WTC11 (cell line): ENCODE results near the gene ATP2B1. TPM values are rescaled to one million over a fixed set of nuclear protein-coding genes. Genes with fewer than 3 reads are reported as not detected.

Experiments used
- ATAC-seq: fragments of 200-7000 bp; cut with Tn5 transposase; 2 replicates; pipeline ENCODE4 v1.10.0; 2021; ENCODE audit warnings: mild to moderate bottlenecking, moderate library complexity
- CTCF ChIA-PET: fragments of 300-600 bp; sonication (Branson Sonifier 250); formaldehyde crosslinking; loops from one replicate; lab custom pipeline; 2021; ENCODE audit warnings: antibody characterized with exemption; lab: Charles Lee
- POLR2A ChIA-PET: fragments of 350-600 bp; sonication (Branson Sonifier 250); formaldehyde crosslinking; loops from one replicate; lab custom pipeline; 2021; ENCODE audit warnings: antibody characterized with exemption; lab: Charles Lee
- DNase-seq: peaks from one replicate; pipeline ENCODE4 v3.0.0; 2021; ENCODE audit warnings: low spot score
- H3K27ac Mint-ChIP-seq: 2 replicates; pipeline ENCODE4 v1.8.0; 2021; ENCODE audit warnings: mixed read lengths
- H3K27me3 Mint-ChIP-seq: 2 replicates; pipeline ENCODE4 v1.8.0; 2021; ENCODE audit warnings: low read depth, mild to moderate bottlenecking, moderate library complexity, mixed read lengths
- H3K36me3 Mint-ChIP-seq: 2 replicates; pipeline ENCODE4 v1.8.0; 2021; ENCODE audit warnings: mixed read lengths
- H3K4me1 Mint-ChIP-seq: 2 replicates; pipeline ENCODE4 v1.8.0; 2022; ENCODE audit warnings: mixed read lengths
- H3K4me3 Mint-ChIP-seq: 2 replicates; pipeline ENCODE4 v1.8.0; 2021; ENCODE audit warnings: mild to moderate bottlenecking, moderate library complexity, mixed read lengths
- H3K9me3 Mint-ChIP-seq: 2 replicates; pipeline ENCODE4 v1.8.0; 2021; ENCODE audit warnings: mixed read lengths
- CBFB ChIP-seq: sonication (generic); formaldehyde crosslinking; IDR thresholded peaks from 2 replicates; pipeline ENCODE4 v1.8.1; 2022; ENCODE audit warnings: mild to moderate bottlenecking, low read depth, missing genetic modification reagents
- ESRRA ChIP-seq: sonication (generic); formaldehyde crosslinking; IDR thresholded peaks from 2 replicates; pipeline ENCODE4 v1.8.1; 2022; ENCODE audit warnings: mild to moderate bottlenecking, missing genetic modification reagents, borderline replicate concordance
- ETV6 ChIP-seq: sonication (generic); formaldehyde crosslinking; IDR thresholded peaks from 2 replicates; pipeline ENCODE4 v1.8.1; 2022; ENCODE audit warnings: mild to moderate bottlenecking, missing genetic modification reagents
- FOXJ3 ChIP-seq: sonication (generic); formaldehyde crosslinking; IDR thresholded peaks from 2 replicates; pipeline ENCODE4 v1.9.0; 2021; ENCODE audit warnings: missing genetic modification reagents, mild to moderate bottlenecking, borderline replicate concordance
- HMGA2 ChIP-seq: fragments of 250-450 bp; sonication (Bioruptor Pico); IDR thresholded peaks from 2 replicates; pipeline ENCODE4 v1.4.0; 2021; ENCODE audit warnings: mild to moderate bottlenecking, moderate library complexity
- HMGXB4 ChIP-seq: sonication (generic); formaldehyde crosslinking; IDR thresholded peaks from 2 replicates; pipeline ENCODE4 v1.8.1; 2023; ENCODE audit warnings: mild to moderate bottlenecking, moderate library complexity, missing genetic modification reagents
- MXD4 ChIP-seq: fragments of 250-450 bp; sonication (Bioruptor Pico); IDR thresholded peaks from 2 replicates; pipeline ENCODE4 v1.8.0; 2021; ENCODE audit warnings: mild to moderate bottlenecking, moderate library complexity, borderline replicate concordance
- MYBL2 ChIP-seq: sonication (generic); formaldehyde crosslinking; IDR thresholded peaks from 2 replicates; pipeline ENCODE4 v1.8.1; 2023; ENCODE audit warnings: mild to moderate bottlenecking, moderate library complexity, missing genetic modification reagents
- NFATC4 ChIP-seq: fragments of 250-450 bp; sonication (Bioruptor Pico); IDR thresholded peaks from 2 replicates; pipeline ENCODE4 v1.9.0; 2021; ENCODE audit warnings: mild to moderate bottlenecking
- PREB ChIP-seq: sonication (generic); formaldehyde crosslinking; IDR thresholded peaks from 2 replicates; pipeline ENCODE4 v1.8.1; 2022; ENCODE audit warnings: mild to moderate bottlenecking, missing genetic modification reagents, moderate library complexity, borderline replicate concordance
- SP1 ChIP-seq: sonication (generic); formaldehyde crosslinking; conservative IDR thresholded peaks from 2 replicates; pipeline ENCODE4 v1.8.1; 2022; ENCODE audit warnings: missing genetic modification reagents
- STAT6 ChIP-seq: sonication (generic); formaldehyde crosslinking; conservative IDR thresholded peaks from 2 replicates; pipeline ENCODE4 v1.8.1; 2023; ENCODE audit warnings: mild to moderate bottlenecking, low read depth, missing genetic modification reagents, moderate library complexity
- TEAD1 ChIP-seq: sonication (generic); formaldehyde crosslinking; IDR thresholded peaks from 2 replicates; pipeline ENCODE4 v1.8.0; 2022; ENCODE audit warnings: mild to moderate bottlenecking, missing genetic modification reagents
- USF1 ChIP-seq: sonication (generic); formaldehyde crosslinking; IDR thresholded peaks from 2 replicates; pipeline ENCODE4 v1.8.0; 2022; ENCODE audit warnings: mild to moderate bottlenecking, missing genetic modification reagents
- USF2 ChIP-seq: sonication (generic); formaldehyde crosslinking; IDR thresholded peaks from 2 replicates; pipeline ENCODE4 v1.8.1; 2023; ENCODE audit warnings: mild to moderate bottlenecking, missing genetic modification reagents, moderate library complexity
- ZBTB21 ChIP-seq: sonication (generic); formaldehyde crosslinking; IDR thresholded peaks from 2 replicates; pipeline ENCODE4 v1.8.1; 2023; ENCODE audit warnings: mild to moderate bottlenecking, missing genetic modification reagents, borderline replicate concordance
- ZNF263 ChIP-seq: sonication (generic); formaldehyde crosslinking; IDR thresholded peaks from 2 replicates; pipeline ENCODE4 v1.8.1; 2022; ENCODE audit warnings: low read depth, mild to moderate bottlenecking, moderate library complexity, missing genetic modification reagents
- ZNF671 ChIP-seq: fragments of 250-450 bp; sonication (Bioruptor Pico); IDR thresholded peaks from 2 replicates; pipeline ENCODE4 v1.8.0; 2021; ENCODE audit warnings: mild to moderate bottlenecking
- total RNA-seq: library from RNA; stranded (reverse); gene quantifications from 3 replicates; pipeline ENCODE4 v1.2.3, GENCODE V29; 2021

ATP2B1 gene
- total RNA-seq, 1 experiment from 2014 or later = 31.7 TPM

GRCh38 chr12:89709157-89709994 is 738 bp upstream of the ATP2B1 start (continued):
- TF ChIP-seq USF2 = peak; percentile 98
- TF ChIP-seq CBFB (CRISPR knock-in tag) = 0 out of 2 replicates have a peak, but pooled peaks have one; percentile 55
- no peak for TF ChIP-seq STAT6 (CRISPR knock-in tag)
- peak; percentile 63 for TF ChIP-seq SP1 (CRISPR knock-in tag)
- peak; percentile 93 for TF ChIP-seq ZBTB21
- TF ChIP-seq USF1 (CRISPR knock-in tag) = peak; percentile 81

GRCh38 chr12:89707703-89708564 is 704 bp downstream of the ATP2B1 start:
- peak; percentile 2; the same call in 1 of the 2 replicates for ATAC-seq
- Mint-ChIP-seq H3K9me3 (peaks cover 2% of the 10 kb centered on the region; the same call in 1 of the 2 replicates), H3K4me3 (peak overlapping the region; percentile 96)
- DNase-seq = peak; percentile 51
- TF ChIP-seq MYBL2 (CRISPR knock-in tag) = 0 out of 2 replicates have a peak, but pooled peaks have one; percentile 45
- TF ChIP-seq HMGXB4 (CRISPR knock-in tag) = peak; percentile 37; the same call in 1 of the 2 replicates
- TF ChIP-seq FOXJ3 (CRISPR knock-in tag) = no peak
- TF ChIP-seq, all 79 proteins: peak for 2
- Mint-ChIP-seq H3K27ac (peak overlapping the region; percentile 89), H3K36me3 (no peaks in the 10 kb centered on the region), H3K27me3 (peaks cover 54% of the 10 kb centered on the region), H3K4me1 (peaks cover 13% of the 10 kb centered on the region)
- ChIA-PET POLR2A (interaction anchor here (0.9 to 1.1 kb wide), 2 partner anchors 29 to 355 kb away, joined by 3 read pairs; no protein-coding TSS in a partner anchor), CTCF (interaction anchor here (0.9 kb wide), 1 partner anchor 9 kb away, joined by 3 read pairs; no protein-coding TSS in a partner anchor)

- Mint-ChIP-seq H3K27ac (no peak overlapping the region), H3K4me3 (peak overlapping the region; percentile 96), H3K27me3 (peaks cover 50% of the 10 kb centered on the region), H3K9me3 (no peaks in the 10 kb centered on the region), H3K36me3 (no peaks in the 10 kb centered on the region), H3K4me1 (peaks cover 13% of the 10 kb centered on the region)
- DNase-seq = no peak
- no peak for ATAC-seq
- CTCF ChIA-PET = interaction anchor here (0.9 kb wide), 1 partner anchor 8 kb away, joined by 3 read pairs; no protein-coding TSS in a partner anchor
- POLR2A ChIA-PET = no interaction called here
- TF ChIP-seq PREB (CRISPR knock-in tag) = no peak
- no peak for TF ChIP-seq ZNF671 (CRISPR knock-in tag)
- TF ChIP-seq NFATC4 (CRISPR knock-in tag) = no peak
- TF ChIP-seq STAT6 (CRISPR knock-in tag) = no peak
- no peak for TF ChIP-seq ETV6 (CRISPR knock-in tag)
- no peak for TF ChIP-seq ZNF263 (CRISPR knock-in tag)
- TF ChIP-seq HMGA2 (CRISPR knock-in tag) = no peak
- TF ChIP-seq MXD4 (CRISPR knock-in tag) = no peak
- no peak for TF ChIP-seq FOXJ3 (CRISPR knock-in tag)
- TF ChIP-seq TEAD1 = no peak
- TF ChIP-seq ESRRA = no peak
- TF ChIP-seq ZBTB21 = no peak
Measured at GRCh38 chr12:89706986-89707702, 1.5 kb downstream of the ATP2B1 start.
